GM23338 (cell line): ENCODE results near the gene ZNF709. TPM values are rescaled to one million over a fixed set of nuclear protein-coding genes. Genes with fewer than 3 reads are reported as not detected.
A peak's percentile ranks its signal among the peaks of the same experiment; 100 is the strongest.

Source experiments
- ATAC-seq: fragments of 200-7000 bp; cut with Tn5 transposase; 3 replicates; pipeline ENCODE4 v1.9.1; 2020
- DNase-seq: peaks from one replicate; pipeline ENCODE4 v3.0.0-alpha.2; 2015; ENCODE audit warnings: low spot score
- H2AFZ ChIP-seq: fragments of 200-600 bp; sonication (generic); 2 replicates; pipeline ENCODE4 v1.8.0; 2016; ENCODE audit warnings: antibody characterized with exemption, mild to moderate bottlenecking, moderate library complexity
- H3F3A ChIP-seq: fragments of 200-600 bp; sonication (generic); replicated peaks from 2 replicates; pipeline ENCODE4 v1.8.0; 2017; ENCODE audit warnings: antibody characterized with exemption, mixed run types, low read depth
- H3K27ac ChIP-seq: fragments of 200-600 bp; sonication (generic); 2 replicates; pipeline ENCODE4 v1.6.1; 2016; ENCODE audit warnings: low read depth
- H3K27me3 ChIP-seq: fragments of 200-600 bp; sonication (generic); 2 replicates; pipeline ENCODE4 v1.8.0; 2016; ENCODE audit warnings: mild to moderate bottlenecking, mixed run types, moderate library complexity; ENCODE audit not compliant: insufficient read depth
- H3K36me3 ChIP-seq: fragments of 200-600 bp; sonication (generic); 2 replicates; pipeline ENCODE4 v1.8.0; 2016; ENCODE audit warnings: mild to moderate bottlenecking; ENCODE audit not compliant: insufficient read depth
- H3K4me1 ChIP-seq: fragments of 200-600 bp; sonication (generic); 2 replicates; pipeline ENCODE4 v1.8.0; 2016; ENCODE audit warnings: mild to moderate bottlenecking, moderate library complexity; ENCODE audit not compliant: insufficient read depth
- H3K4me2 ChIP-seq: fragments of 200-600 bp; sonication (generic); 2 replicates; pipeline ENCODE4 v1.7.1; 2017; ENCODE audit warnings: mixed run types
- H3K4me3 ChIP-seq: fragments of 200-600 bp; sonication (generic); 2 replicates; pipeline ENCODE4 v1.6.1; 2016; ENCODE audit warnings: mixed run types
- H3K79me2 ChIP-seq: fragments of 200-600 bp; sonication (generic); replicated peaks from 2 replicates; pipeline ENCODE4 v1.8.0; 2017; ENCODE audit warnings: mild to moderate bottlenecking; ENCODE audit not compliant: insufficient read depth
- H3K9me2 ChIP-seq: fragments of 200-600 bp; sonication (generic); 2 replicates; pipeline ENCODE4 v1.8.0; 2017; ENCODE audit not compliant: insufficient read depth
- H4K20me1 ChIP-seq: fragments of 200-600 bp; sonication (generic); replicated peaks from 2 replicates; pipeline ENCODE4 v1.8.0; 2017; ENCODE audit warnings: mild to moderate bottlenecking; ENCODE audit not compliant: insufficient read depth
- H3K27ac Mint-ChIP-seq: 2 replicates; pipeline ENCODE4 v1.8.0; 2020; ENCODE audit warnings: inconsistent platforms, mild to moderate bottlenecking, moderate library complexity, mixed read lengths
- H3K27me3 Mint-ChIP-seq: 3 replicates; pipeline ENCODE4 v1.8.0; 2022; ENCODE audit warnings: low read depth, mild to moderate bottlenecking, moderate library complexity, mixed read lengths, inconsistent platforms; ENCODE audit not compliant: insufficient read depth, poor library complexity
- H3K36me3 Mint-ChIP-seq: 3 replicates; pipeline ENCODE4 v1.8.0; 2021; ENCODE audit warnings: low read depth, mild to moderate bottlenecking, inconsistent platforms, moderate library complexity, mixed read lengths
- H3K4me1 Mint-ChIP-seq: 3 replicates; pipeline ENCODE4 v1.8.0; 2020; ENCODE audit warnings: mild to moderate bottlenecking, inconsistent platforms, mixed read lengths
- H3K4me3 Mint-ChIP-seq: 3 replicates; pipeline ENCODE4 v1.8.0; 2021; ENCODE audit warnings: moderate library complexity, mild to moderate bottlenecking, inconsistent platforms, mixed read lengths
- H3K9me3 Mint-ChIP-seq: 3 replicates; pipeline ENCODE4 v1.8.0; 2020; ENCODE audit warnings: moderate library complexity, mild to moderate bottlenecking, inconsistent platforms, mixed read lengths
- CREB1 ChIP-seq: fragments of 250-450 bp; sonication (Bioruptor Pico); IDR thresholded peaks from 2 replicates; pipeline ENCODE4 v1.5.0; 2020; ENCODE audit warnings: low read depth, mild to moderate bottlenecking, moderate library complexity
- EZH2 ChIP-seq: fragments of 200-600 bp; sonication (generic); IDR thresholded peaks from one replicate; pipeline ENCODE4 v1.8.0; 2017; ENCODE audit warnings: antibody characterized with exemption, mild to moderate bottlenecking, low read depth; ENCODE audit not compliant: unreplicated experiment
- EZH2phosphoT487 ChIP-seq: fragments of 200-600 bp; sonication (generic); IDR thresholded peaks from one replicate; pipeline ENCODE4 v1.8.1; 2018; ENCODE audit warnings: antibody characterized with exemption; ENCODE audit not compliant: unreplicated experiment
- JUNB ChIP-seq: IDR thresholded peaks from one replicate; pipeline ENCODE4 v1.6.1; 2016; ENCODE audit warnings: antibody characterized with exemption; ENCODE audit not compliant: unreplicated experiment
- NANOG ChIP-seq: IDR thresholded peaks from 2 replicates; pipeline ENCODE4 v1.6.1; 2016; ENCODE audit warnings: antibody characterized with exemption, borderline replicate concordance
- POLR2AphosphoS5 ChIP-seq: IDR thresholded peaks from 2 replicates; pipeline ENCODE4 v1.6.1; 2016; ENCODE audit warnings: antibody characterized with exemption, low read depth
- STAT1 ChIP-seq: IDR thresholded peaks from one replicate; pipeline ENCODE4 v1.6.1; 2016; ENCODE audit warnings: antibody characterized with exemption; ENCODE audit not compliant: unreplicated experiment
- ZNF114 ChIP-seq: fragments of 250-450 bp; sonication (Bioruptor Pico); IDR thresholded peaks from 2 replicates; pipeline ENCODE4 v1.5.0; 2020; ENCODE audit warnings: mild to moderate bottlenecking, moderate library complexity
- ZNF331 ChIP-seq: fragments of 250-450 bp; sonication (Bioruptor Pico); IDR thresholded peaks from 2 replicates; pipeline ENCODE4 v1.5.0; 2020; ENCODE audit warnings: low read depth, mild to moderate bottlenecking, moderate library complexity
- polyA plus RNA-seq: library from polyadenylated mRNA; unstranded; fragments of >200 nt; fragmentation: Nextera tagmentation; extraction: Ambion mirVana; gene quantifications from 2 replicates; pipeline ENCODE4 v1.2.1, GENCODE V29; 2016
- total RNA-seq: library from RNA; depleted of rRNA; stranded (reverse); fragments of >200 nt; shearing (Covaris generic); gene quantifications from 2 replicates; pipeline ENCODE4 v1.2.3, GENCODE V29; 2014
- TF ChIP-seq, protein P1 (sequence below): fragments of 250-450 bp; sonication (Bioruptor Pico); IDR thresholded peaks from 2 replicates; pipeline ENCODE4 v1.5.0; 2020; ENCODE audit warnings: mild to moderate bottlenecking, moderate library complexity
- TF ChIP-seq, protein P2 (sequence below): IDR thresholded peaks from one replicate; pipeline ENCODE4 v1.6.1; 2018; ENCODE audit warnings: antibody characterized with exemption; ENCODE audit not compliant: unreplicated experiment
- TF ChIP-seq, protein P3 (sequence below), 2 experiments: fragments of 200-600 bp in 1 of 2; sonication (generic) in 1 of 2; conservative IDR thresholded peaks; 2 replicates each; pipeline versions ENCODE4 v1.5.1 to v1.6.1; 2016 to 2017; ENCODE audit warnings: antibody characterized with exemption in 2 of 2, low read depth in 2 of 2, mild to moderate bottlenecking in 2 of 2, moderate library complexity in 1 of 2
- TF ChIP-seq, protein P4 (sequence below): IDR thresholded peaks from 2 replicates; pipeline ENCODE4 v1.6.1; 2016; ENCODE audit warnings: antibody characterized with exemption

Gene ZNF709
- total and polyA plus RNA-seq, 2 experiments from 2014 or later, result 0.94 to 1.8 TPM

DNA sequence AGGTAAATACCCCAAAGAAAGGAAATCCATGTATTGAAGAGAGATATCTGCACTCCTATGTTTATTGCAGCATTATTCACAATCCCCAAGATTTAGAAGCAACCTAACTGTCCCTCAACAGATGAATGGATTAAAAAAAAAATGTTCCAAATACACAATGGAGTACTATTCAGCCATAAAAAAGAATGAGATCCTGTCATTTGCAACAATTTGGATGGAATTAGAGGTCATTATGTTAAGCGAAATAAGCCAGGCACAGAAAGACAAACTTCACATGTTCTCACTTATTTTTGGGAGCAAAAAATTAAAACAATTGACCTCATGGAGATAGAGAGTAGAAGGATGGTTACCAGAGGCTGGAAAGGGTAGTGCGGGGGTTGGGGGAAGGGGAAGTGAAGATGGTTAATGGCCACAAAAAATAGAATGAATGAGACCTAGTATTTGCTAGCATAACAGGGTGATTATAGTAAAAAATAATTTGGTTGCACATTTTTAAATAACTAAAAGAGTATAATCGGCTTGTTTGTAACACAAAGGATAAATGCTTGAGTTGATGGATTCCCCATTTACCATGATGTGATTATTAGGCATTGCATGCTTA, 9.7 kb upstream of the ZNF709 start:
- no peaks in the 10 kb centered on the region for H3K4me1 ChIP-seq
- no peaks in the 10 kb centered on the region for H3K79me2 ChIP-seq
- Mint-ChIP-seq H3K9me3 (peaks cover 6% of the 10 kb centered on the region), H3K27me3 (peaks cover 3% of the 10 kb centered on the region), H3K36me3 (no peaks in the 10 kb centered on the region), H3K4me3 (peak overlapping the region; percentile 25; the same call in 1 of the 3 replicates), H3K27ac (no peak overlapping the region), H3K4me1 (peaks cover 5% of the 10 kb centered on the region; the same call in 2 of the 3 replicates)
- no peak overlapping the region; the same call in 1 of the 2 replicates for H2AFZ ChIP-seq
- no peak for DNase-seq
- no peaks in the 10 kb centered on the region for H3K36me3 ChIP-seq
- H3K27me3 ChIP-seq, result 0 out of 2 replicates have a peak, but pooled peaks cover 4% of the 10 kb centered on the region
- H3K27ac ChIP-seq, result peak overlapping the region; percentile 84; the same call in 1 of the 2 replicates
- peak overlapping the region; percentile 69 for H3K4me3 ChIP-seq
- no peak for ATAC-seq
- H3F3A ChIP-seq, result 0 out of 2 replicates have a peak, but pooled peaks cover 9% of the 10 kb centered on the region
- peaks cover 5% of the 10 kb centered on the region; the same call in 1 of the 2 replicates for H3K9me2 ChIP-seq
- peak overlapping the region; percentile 77; the same call in 1 of the 2 replicates for H3K4me2 ChIP-seq
- H4K20me1 ChIP-seq, result no peaks in the 10 kb centered on the region
- TF ChIP-seq STAT1, result no peak
- TF ChIP-seq, protein P1, sequence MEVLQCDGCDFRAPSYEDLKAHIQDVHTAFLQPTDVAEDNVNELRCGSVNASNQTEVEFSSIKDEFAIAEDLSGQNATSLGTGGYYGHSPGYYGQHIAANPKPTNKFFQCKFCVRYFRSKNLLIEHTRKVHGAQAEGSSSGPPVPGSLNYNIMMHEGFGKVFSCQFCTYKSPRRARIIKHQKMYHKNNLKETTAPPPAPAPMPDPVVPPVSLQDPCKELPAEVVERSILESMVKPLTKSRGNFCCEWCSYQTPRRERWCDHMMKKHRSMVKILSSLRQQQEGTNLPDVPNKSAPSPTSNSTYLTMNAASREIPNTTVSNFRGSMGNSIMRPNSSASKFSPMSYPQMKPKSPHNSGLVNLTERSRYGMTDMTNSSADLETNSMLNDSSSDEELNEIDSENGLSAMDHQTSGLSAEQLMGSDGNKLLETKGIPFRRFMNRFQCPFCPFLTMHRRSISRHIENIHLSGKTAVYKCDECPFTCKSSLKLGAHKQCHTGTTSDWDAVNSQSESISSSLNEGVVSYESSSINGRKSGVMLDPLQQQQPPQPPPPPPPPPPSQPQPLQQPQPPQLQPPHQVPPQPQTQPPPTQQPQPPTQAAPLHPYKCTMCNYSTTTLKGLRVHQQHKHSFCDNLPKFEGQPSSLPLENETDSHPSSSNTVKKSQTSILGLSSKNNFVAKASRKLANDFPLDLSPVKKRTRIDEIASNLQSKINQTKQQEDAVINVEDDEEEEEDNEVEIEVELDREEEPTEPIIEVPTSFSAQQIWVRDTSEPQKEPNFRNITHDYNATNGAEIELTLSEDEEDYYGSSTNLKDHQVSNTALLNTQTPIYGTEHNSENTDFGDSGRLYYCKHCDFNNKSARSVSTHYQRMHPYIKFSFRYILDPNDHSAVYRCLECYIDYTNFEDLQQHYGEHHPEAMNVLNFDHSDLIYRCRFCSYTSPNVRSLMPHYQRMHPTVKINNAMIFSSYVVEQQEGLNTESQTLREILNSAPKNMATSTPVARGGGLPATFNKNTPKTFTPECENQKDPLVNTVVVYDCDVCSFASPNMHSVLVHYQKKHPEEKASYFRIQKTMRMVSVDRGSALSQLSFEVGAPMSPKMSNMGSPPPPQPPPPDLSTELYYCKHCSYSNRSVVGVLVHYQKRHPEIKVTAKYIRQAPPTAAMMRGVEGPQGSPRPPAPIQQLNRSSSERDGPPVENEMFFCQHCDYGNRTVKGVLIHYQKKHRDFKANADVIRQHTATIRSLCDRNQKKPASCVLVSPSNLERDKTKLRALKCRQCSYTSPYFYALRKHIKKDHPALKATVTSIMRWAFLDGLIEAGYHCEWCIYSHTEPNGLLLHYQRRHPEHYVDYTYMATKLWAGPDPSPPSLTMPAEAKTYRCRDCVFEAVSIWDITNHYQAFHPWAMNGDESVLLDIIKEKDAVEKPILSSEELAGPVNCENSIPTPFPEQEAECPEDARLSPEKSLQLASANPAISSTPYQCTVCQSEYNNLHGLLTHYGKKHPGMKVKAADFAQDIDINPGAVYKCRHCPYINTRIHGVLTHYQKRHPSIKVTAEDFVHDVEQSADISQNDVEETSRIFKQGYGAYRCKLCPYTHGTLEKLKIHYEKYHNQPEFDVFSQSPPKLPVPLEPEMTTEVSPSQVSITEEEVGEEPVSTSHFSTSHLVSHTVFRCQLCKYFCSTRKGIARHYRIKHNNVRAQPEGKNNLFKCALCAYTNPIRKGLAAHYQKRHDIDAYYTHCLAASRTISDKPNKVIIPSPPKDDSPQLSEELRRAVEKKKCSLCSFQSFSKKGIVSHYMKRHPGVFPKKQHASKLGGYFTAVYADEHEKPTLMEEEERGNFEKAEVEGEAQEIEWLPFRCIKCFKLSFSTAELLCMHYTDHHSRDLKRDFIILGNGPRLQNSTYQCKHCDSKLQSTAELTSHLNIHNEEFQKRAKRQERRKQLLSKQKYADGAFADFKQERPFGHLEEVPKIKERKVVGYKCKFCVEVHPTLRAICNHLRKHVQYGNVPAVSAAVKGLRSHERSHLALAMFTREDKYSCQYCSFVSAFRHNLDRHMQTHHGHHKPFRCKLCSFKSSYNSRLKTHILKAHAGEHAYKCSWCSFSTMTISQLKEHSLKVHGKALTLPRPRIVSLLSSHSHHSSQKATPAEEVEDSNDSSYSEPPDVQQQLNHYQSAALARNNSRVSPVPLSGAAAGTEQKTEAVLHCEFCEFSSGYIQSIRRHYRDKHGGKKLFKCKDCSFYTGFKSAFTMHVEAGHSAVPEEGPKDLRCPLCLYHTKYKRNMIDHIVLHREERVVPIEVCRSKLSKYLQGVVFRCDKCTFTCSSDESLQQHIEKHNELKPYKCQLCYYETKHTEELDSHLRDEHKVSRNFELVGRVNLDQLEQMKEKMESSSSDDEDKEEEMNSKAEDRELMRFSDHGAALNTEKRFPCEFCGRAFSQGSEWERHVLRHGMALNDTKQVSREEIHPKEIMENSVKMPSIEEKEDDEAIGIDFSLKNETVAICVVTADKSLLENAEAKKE (CRISPR knock-in tag), result no peak
- TF ChIP-seq ZNF114, result no peak
- TF ChIP-seq CREB1 (CRISPR knock-in tag), result no peak
- TF ChIP-seq, protein P2, sequence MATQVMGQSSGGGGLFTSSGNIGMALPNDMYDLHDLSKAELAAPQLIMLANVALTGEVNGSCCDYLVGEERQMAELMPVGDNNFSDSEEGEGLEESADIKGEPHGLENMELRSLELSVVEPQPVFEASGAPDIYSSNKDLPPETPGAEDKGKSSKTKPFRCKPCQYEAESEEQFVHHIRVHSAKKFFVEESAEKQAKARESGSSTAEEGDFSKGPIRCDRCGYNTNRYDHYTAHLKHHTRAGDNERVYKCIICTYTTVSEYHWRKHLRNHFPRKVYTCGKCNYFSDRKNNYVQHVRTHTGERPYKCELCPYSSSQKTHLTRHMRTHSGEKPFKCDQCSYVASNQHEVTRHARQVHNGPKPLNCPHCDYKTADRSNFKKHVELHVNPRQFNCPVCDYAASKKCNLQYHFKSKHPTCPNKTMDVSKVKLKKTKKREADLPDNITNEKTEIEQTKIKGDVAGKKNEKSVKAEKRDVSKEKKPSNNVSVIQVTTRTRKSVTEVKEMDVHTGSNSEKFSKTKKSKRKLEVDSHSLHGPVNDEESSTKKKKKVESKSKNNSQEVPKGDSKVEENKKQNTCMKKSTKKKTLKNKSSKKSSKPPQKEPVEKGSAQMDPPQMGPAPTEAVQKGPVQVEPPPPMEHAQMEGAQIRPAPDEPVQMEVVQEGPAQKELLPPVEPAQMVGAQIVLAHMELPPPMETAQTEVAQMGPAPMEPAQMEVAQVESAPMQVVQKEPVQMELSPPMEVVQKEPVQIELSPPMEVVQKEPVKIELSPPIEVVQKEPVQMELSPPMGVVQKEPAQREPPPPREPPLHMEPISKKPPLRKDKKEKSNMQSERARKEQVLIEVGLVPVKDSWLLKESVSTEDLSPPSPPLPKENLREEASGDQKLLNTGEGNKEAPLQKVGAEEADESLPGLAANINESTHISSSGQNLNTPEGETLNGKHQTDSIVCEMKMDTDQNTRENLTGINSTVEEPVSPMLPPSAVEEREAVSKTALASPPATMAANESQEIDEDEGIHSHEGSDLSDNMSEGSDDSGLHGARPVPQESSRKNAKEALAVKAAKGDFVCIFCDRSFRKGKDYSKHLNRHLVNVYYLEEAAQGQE, result no peak
- TF ChIP-seq, protein P3, sequence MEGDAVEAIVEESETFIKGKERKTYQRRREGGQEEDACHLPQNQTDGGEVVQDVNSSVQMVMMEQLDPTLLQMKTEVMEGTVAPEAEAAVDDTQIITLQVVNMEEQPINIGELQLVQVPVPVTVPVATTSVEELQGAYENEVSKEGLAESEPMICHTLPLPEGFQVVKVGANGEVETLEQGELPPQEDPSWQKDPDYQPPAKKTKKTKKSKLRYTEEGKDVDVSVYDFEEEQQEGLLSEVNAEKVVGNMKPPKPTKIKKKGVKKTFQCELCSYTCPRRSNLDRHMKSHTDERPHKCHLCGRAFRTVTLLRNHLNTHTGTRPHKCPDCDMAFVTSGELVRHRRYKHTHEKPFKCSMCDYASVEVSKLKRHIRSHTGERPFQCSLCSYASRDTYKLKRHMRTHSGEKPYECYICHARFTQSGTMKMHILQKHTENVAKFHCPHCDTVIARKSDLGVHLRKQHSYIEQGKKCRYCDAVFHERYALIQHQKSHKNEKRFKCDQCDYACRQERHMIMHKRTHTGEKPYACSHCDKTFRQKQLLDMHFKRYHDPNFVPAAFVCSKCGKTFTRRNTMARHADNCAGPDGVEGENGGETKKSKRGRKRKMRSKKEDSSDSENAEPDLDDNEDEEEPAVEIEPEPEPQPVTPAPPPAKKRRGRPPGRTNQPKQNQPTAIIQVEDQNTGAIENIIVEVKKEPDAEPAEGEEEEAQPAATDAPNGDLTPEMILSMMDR (conservative IDR thresholded peaks at IDR 0.05; ENCODE audit: low read depth in 2 of 2), result no peak
- no peak for TF ChIP-seq POLR2AphosphoS5
- TF ChIP-seq EZH2, result no peak
- TF ChIP-seq, protein P4, sequence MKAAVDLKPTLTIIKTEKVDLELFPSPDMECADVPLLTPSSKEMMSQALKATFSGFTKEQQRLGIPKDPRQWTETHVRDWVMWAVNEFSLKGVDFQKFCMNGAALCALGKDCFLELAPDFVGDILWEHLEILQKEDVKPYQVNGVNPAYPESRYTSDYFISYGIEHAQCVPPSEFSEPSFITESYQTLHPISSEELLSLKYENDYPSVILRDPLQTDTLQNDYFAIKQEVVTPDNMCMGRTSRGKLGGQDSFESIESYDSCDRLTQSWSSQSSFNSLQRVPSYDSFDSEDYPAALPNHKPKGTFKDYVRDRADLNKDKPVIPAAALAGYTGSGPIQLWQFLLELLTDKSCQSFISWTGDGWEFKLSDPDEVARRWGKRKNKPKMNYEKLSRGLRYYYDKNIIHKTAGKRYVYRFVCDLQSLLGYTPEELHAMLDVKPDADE, result no peak
- TF ChIP-seq EZH2phosphoT487, result no peak
- no peak for TF ChIP-seq ZNF331 (CRISPR knock-in tag)
- TF ChIP-seq JUNB, result no peak
- TF ChIP-seq NANOG, result no peak
